A549 (cell line): ENCODE data around the gene ATP10B. TPM values are rescaled to one million over a fixed set of nuclear protein-coding genes. Genes with fewer than 3 reads are reported as not detected.

Source experiments
- ATAC-seq, 2 experiments: fragments of 200-7000 bp in 1 of 2; fragments of >200 bp in 1 of 2; cut with Nextera tagmentation in 1 of 2; cut with Tn5 transposase in 1 of 2; 3 replicates each; pipeline versions ENCODE4 v1.8.0 to v1.9.1; 2018 to 2020; ENCODE audit warnings: mild to moderate bottlenecking in 1 of 2, moderate library complexity in 1 of 2
- CTCF ChIA-PET: fragments of 300-600 bp; sonication (Branson Sonifier 250); formaldehyde crosslinking; extraction: SDS; loops from one replicate; lab custom pipeline; 2021; ENCODE audit warnings: antibody characterized with exemption, inconsistent platforms; lab: Yijun Ruan, JAX
- POLR2A ChIA-PET: fragments of 350-600 bp; formaldehyde crosslinking; extraction: SDS; loops from one replicate; lab custom pipeline; 2021; ENCODE audit warnings: antibody characterized with exemption, inconsistent platforms; lab: Yijun Ruan, JAX
- DNase-seq, 2 experiments: peaks; one replicate each; pipeline versions ENCODE4 v3.0.0 to v3.0.0-alpha.2; 2011 to 2016; ENCODE audit warnings: low read depth in 1 of 2, low spot score in 1 of 2
- FAIRE-seq: peaks from 2 replicates; lab custom pipeline; 2011; peaks lifted over from hg19 to GRCh38; lab: Jason Lieb, UNC
- H3K27ac ChIP-seq, 2 experiments: fragments of >200 bp; sonication (Bioruptor Twin); formaldehyde crosslinking; 3 replicates each; pipeline ENCODE4 v1.5.1; 2016 to 2017
- H3K4me1 ChIP-seq: fragments of >200 bp; sonication (Bioruptor Twin); formaldehyde crosslinking; 3 replicates; pipeline ENCODE4 v1.6.1; 2016
- H3K4me2 ChIP-seq: fragments of >200 bp; sonication (Bioruptor Twin); formaldehyde crosslinking; 3 replicates; pipeline ENCODE4 v1.6.1; 2016
- H3K4me3 ChIP-seq: fragments of >200 bp; sonication (Bioruptor Twin); formaldehyde crosslinking; 3 replicates; pipeline ENCODE4 v1.5.1; 2016
- H3K9me3 ChIP-seq: fragments of >200 bp; sonication (Bioruptor Twin); formaldehyde crosslinking; 3 replicates; pipeline ENCODE4 v1.6.1; 2016
- ATOH8 ChIP-seq: fragments of 250-450 bp; sonication (Bioruptor Pico); IDR thresholded peaks from 2 replicates; pipeline ENCODE4 v1.5.0; 2020; ENCODE audit warnings: low read depth, mild to moderate bottlenecking, moderate library complexity
- CEBPB ChIP-seq, 2 experiments: fragments of >200 bp in 1 of 2; sonication (Bioruptor Twin) in 1 of 2; formaldehyde crosslinking in 1 of 2; IDR thresholded peaks; 2 replicates each; pipeline ENCODE4 v1.6.1; 2012 to 2016
- EHF ChIP-seq: fragments of 250-450 bp; sonication (Bioruptor Pico); IDR thresholded peaks from 2 replicates; pipeline ENCODE4 v1.5.0; 2020; ENCODE audit warnings: mild to moderate bottlenecking
- EHMT2 ChIP-seq: fragments of 200-600 bp; sonication (generic); IDR thresholded peaks from 2 replicates; pipeline ENCODE4 v1.6.1; 2016; ENCODE audit warnings: antibody characterized with exemption, low read depth, mild to moderate bottlenecking, moderate library complexity
- FOSB ChIP-seq: fragments of 250-450 bp; sonication (Bioruptor Pico); IDR thresholded peaks from 2 replicates; pipeline ENCODE4 v1.5.0; 2020; ENCODE audit warnings: mild to moderate bottlenecking, moderate library complexity
- FOXS1 ChIP-seq: fragments of 250-450 bp; sonication (Bioruptor Pico); IDR thresholded peaks from 2 replicates; pipeline ENCODE4 v1.5.0; 2020; ENCODE audit warnings: mild to moderate bottlenecking, moderate library complexity
- HDAC2 ChIP-seq: fragments of 200-600 bp; sonication (generic); IDR thresholded peaks from 2 replicates; pipeline ENCODE4 v1.6.1; 2016
- HEYL ChIP-seq: fragments of 250-450 bp; sonication (Bioruptor Pico); IDR thresholded peaks from 2 replicates; pipeline ENCODE4 v1.8.0; 2021; ENCODE audit warnings: mild to moderate bottlenecking, moderate library complexity
- HMGXB4 ChIP-seq: fragments of 250-450 bp; sonication (Bioruptor Pico); IDR thresholded peaks from 2 replicates; pipeline ENCODE4 v1.5.0; 2021; ENCODE audit warnings: mild to moderate bottlenecking, moderate library complexity, borderline replicate concordance
- HOXB13 ChIP-seq: fragments of 250-450 bp; sonication (Bioruptor Pico); IDR thresholded peaks from 2 replicates; pipeline ENCODE4 v1.5.0; 2020; ENCODE audit warnings: low read depth, mild to moderate bottlenecking, moderate library complexity
- MAFK ChIP-seq: fragments of 450-650 bp; IDR thresholded peaks from 2 replicates; pipeline ENCODE4 v1.6.1; 2014; ENCODE audit not compliant: partially characterized antibody
- MAZ ChIP-seq: fragments of 150-350 bp; IDR thresholded peaks from 2 replicates; pipeline ENCODE4 v1.6.1; 2014; ENCODE audit warnings: antibody characterized with exemption, low read depth, low read length, borderline replicate concordance
- MYC ChIP-seq: IDR thresholded peaks from 2 replicates; pipeline ENCODE4 v1.6.1; 2012; ENCODE audit warnings: mild to moderate bottlenecking, inconsistent platforms, low read length, improper control_type of control experiment, borderline replicate concordance
- NFE2L2 ChIP-seq: fragments of 150-350 bp; conservative IDR thresholded peaks from 2 replicates; pipeline ENCODE4 v1.6.1; 2014; ENCODE audit warnings: low read length
- NPAS2 ChIP-seq: fragments of 250-450 bp; sonication (Bioruptor Pico); IDR thresholded peaks from 2 replicates; pipeline ENCODE4 v1.8.0; 2022; ENCODE audit warnings: mild to moderate bottlenecking, moderate library complexity, borderline replicate concordance
- RCOR1 ChIP-seq: fragments of 150-350 bp; IDR thresholded peaks from 2 replicates; pipeline ENCODE4 v1.6.1; 2014; ENCODE audit warnings: antibody characterized with exemption, low read length, low read depth
- REST ChIP-seq: fragments of 200-600 bp; sonication (generic); IDR thresholded peaks from 2 replicates; pipeline ENCODE4 v1.6.1; 2016; ENCODE audit warnings: antibody characterized with exemption, mild to moderate bottlenecking, moderate library complexity
- RNF2 ChIP-seq: fragments of 200-600 bp; sonication (generic); IDR thresholded peaks from 2 replicates; pipeline ENCODE4 v1.6.1; 2016; ENCODE audit warnings: low read depth, mild to moderate bottlenecking, antibody characterized with exemption, moderate library complexity, borderline replicate concordance
- SMC3 ChIP-seq: fragments of >200 bp; sonication (Bioruptor Twin); formaldehyde crosslinking; IDR thresholded peaks from 3 replicates; pipeline ENCODE4 v1.6.1; 2018; ENCODE audit warnings: inconsistent platforms
- TP53 ChIP-seq: fragments of 250-450 bp; sonication (Bioruptor Pico); IDR thresholded peaks from 2 replicates; pipeline ENCODE4 v1.5.0; 2021; ENCODE audit warnings: mild to moderate bottlenecking, moderate library complexity
- ZC3H11A ChIP-seq: fragments of 450-650 bp; IDR thresholded peaks from 2 replicates; pipeline ENCODE4 v1.6.1; 2014; ENCODE audit warnings: antibody characterized with exemption, mild to moderate bottlenecking
- ZNF302 ChIP-seq: fragments of 250-450 bp; sonication (Bioruptor Pico); IDR thresholded peaks from 2 replicates; pipeline ENCODE4 v1.9.0; 2021; ENCODE audit warnings: inconsistent platforms, mild to moderate bottlenecking, moderate library complexity
- ZSCAN20 ChIP-seq: fragments of 250-450 bp; sonication (Bioruptor Pico); IDR thresholded peaks from 2 replicates; pipeline ENCODE4 v1.8.0; 2022; ENCODE audit warnings: mild to moderate bottlenecking, moderate library complexity
- WGBS: methylation state at CpG from one replicate; pipeline ENCODE4 v1.1.6; 2017; ENCODE audit errors: missing lambda C conversion rate; 5-methylcytosine and 5-hydroxymethylcytosine counted together
- polyA plus RNA-seq, 4 experiments: library from polyadenylated mRNA; depleted of rRNA in 3 of 4; stranded (reverse); fragments of >200 nt; fragmentation: RNase III in 1 of 4; extraction: RNeasy Plus Mini Kit Qiagen cat#74134 plus additional on column Dnase treatment in 1 of 4; gene quantifications; 2 replicates in 3 of 4; 3 replicates in 1 of 4; pipeline ENCODE4 v1.2.3, GENCODE V29; 2011 to 2017

The ATP10B gene
- polyA plus RNA-seq, 2 of the 4 experiments (the other 2 are of a cell fraction): not detected

- no peak overlapping the region for H3K27ac ChIP-seq
- H3K9me3 ChIP-seq: no peaks in the 10 kb centered on the region
- H3K4me3 ChIP-seq: no peak overlapping the region
- H3K4me2 ChIP-seq: no peak overlapping the region
- H3K4me1 ChIP-seq: no peaks in the 10 kb centered on the region
- no peak for FAIRE-seq
- no peak for DNase-seq
- 6% methylated on average over 3 of the region's 3 CpGs for WGBS
- POLR2A ChIA-PET: no interaction called here
- CTCF ChIA-PET: no interaction called here
- ATAC-seq: no peak
- TF ChIP-seq NPAS2 (CRISPR knock-in tag) (no peak), MAZ (no peak), RCOR1 (no peak), MAFK (no peak)
- TF ChIP-seq, all 56 proteins: peak for 0
Observed at GRCh38 chr5:160850421-160850820, 1.6 kb downstream of the ATP10B start.

- ATAC-seq: no peak
- H3K9me3 ChIP-seq: no peaks in the 10 kb centered on the region
- H3K4me1 ChIP-seq: no peaks in the 10 kb centered on the region
- no peak overlapping the region for H3K27ac ChIP-seq
- WGBS: 18% methylated on average over 5 of the region's 5 CpGs
- no peak for FAIRE-seq
- no peak overlapping the region for H3K4me3 ChIP-seq
- TF ChIP-seq REST: no peak
- no peak for TF ChIP-seq HOXB13 (CRISPR knock-in tag)
- no peak for TF ChIP-seq HDAC2
- no peak for TF ChIP-seq ZC3H11A
- no peak for TF ChIP-seq EHF (CRISPR knock-in tag)
- TF ChIP-seq FOXS1: no peak
- TF ChIP-seq TP53: no peak
- no peak for TF ChIP-seq RNF2
- TF ChIP-seq FOSB (CRISPR knock-in tag): no peak
- no peak for TF ChIP-seq SMC3
- TF ChIP-seq EHMT2: no peak
- TF ChIP-seq HMGXB4 (CRISPR knock-in tag): no peak
- TF ChIP-seq ZSCAN20: no peak
- no peak for TF ChIP-seq NFE2L2
- no peak for TF ChIP-seq MYC
- TF ChIP-seq ZNF302 (CRISPR knock-in tag): no peak
- DNase-seq: no peak
- no peak overlapping the region for H3K4me2 ChIP-seq
- ChIA-PET POLR2A (interaction anchor here (0.8 kb wide), 1 partner anchor 10 kb away, joined by 3 read pairs; no protein-coding TSS in a partner anchor), CTCF (no interaction called here)
Observed at GRCh38 chr5:160847526-160848085, 4.4 kb downstream of the ATP10B start.

GRCh38 chr5:160846642-160847041, 5.4 kb downstream of the ATP10B start:
- no peaks in the 10 kb centered on the region for H3K9me3 ChIP-seq
- TF ChIP-seq EHMT2 (no peak), EHF (CRISPR knock-in tag) (no peak), HEYL (CRISPR knock-in tag) (no peak), CEBPB (IDR thresholded peaks at IDR 0.05) (no peak), RCOR1 (no peak), ATOH8 (CRISPR knock-in tag) (no peak)
- TF ChIP-seq, all 56 proteins: peak for 0
- CTCF ChIA-PET: no interaction called here
- Histone ChIP-seq H3K4me2 (no peak overlapping the region), H3K4me3 (no peak overlapping the region), H3K27ac (no peak overlapping the region), H3K4me1 (no peaks in the 10 kb centered on the region)
- no peak for FAIRE-seq
- DNase-seq: no peak
- ATAC-seq: no peak
- POLR2A ChIA-PET: interaction anchor here (0.8 kb wide), 1 partner anchor 10 kb away, joined by 3 read pairs; no protein-coding TSS in a partner anchor
- WGBS: 28% methylated on average over 3 of the region's 3 CpGs
